CD4-positive, alpha-beta T cell (primary cell): ENCODE measurements around the gene FBXL14. TPM values are rescaled to one million over a fixed set of nuclear protein-coding genes. Genes with fewer than 3 reads are reported as not detected.

ENCODE experiments used
- ATAC-seq: fragments of 200-7000 bp; cut with Tn5 transposase; one replicate; pipeline ENCODE4 v1.10.0; 2022; ENCODE audit warnings: mild to moderate bottlenecking; ENCODE audit not compliant: poor library complexity
- CTCF ChIA-PET: fragments of 350-600 bp; sonication (Branson Sonifier 250); formaldehyde crosslinking; loops from one replicate; lab custom pipeline; 2021; ENCODE audit warnings: antibody characterized with exemption, inconsistent platforms; lab: Charles Lee
- POLR2A ChIA-PET: fragments of 350-600 bp; sonication (Branson Sonifier 250); formaldehyde crosslinking; loops from one replicate; lab custom pipeline; 2021; ENCODE audit warnings: antibody characterized with exemption, inconsistent platforms; lab: Charles Lee
- DNase-seq, 14 experiments: peaks; one replicate each; pipeline ENCODE4 v3.0.0-alpha.2; 2013 to 2020; ENCODE audit warnings: mixed read lengths in 2 of 14
- H3K27ac ChIP-seq, 2 donors: one replicate each; pipeline versions ENCODE4 v1.5.1 to v1.7.0; 2013; ENCODE audit warnings: low read length in 2 of 2, low read depth in 1 of 2, mild to moderate bottlenecking in 1 of 2
- H3K27me3 ChIP-seq, 2 experiments: 1 replicate in 1 of 2; 2 replicates in 1 of 2; pipeline versions ENCODE4 v1.6.1 to v1.7.0; 2013; ENCODE audit warnings: low read length in 2 of 2, control low read depth in 1 of 2, mild to moderate bottlenecking in 1 of 2, moderate library complexity in 1 of 2; ENCODE audit not compliant: insufficient read depth in 2 of 2, control insufficient read depth in 1 of 2
- H3K36me3 ChIP-seq: one replicate; pipeline ENCODE4 v1.6.1; 2013; ENCODE audit warnings: low read length, control low read depth; ENCODE audit not compliant: insufficient read depth
- H3K4me1 ChIP-seq: one replicate; pipeline ENCODE4 v1.6.1; 2013; ENCODE audit warnings: low read length, control low read depth; ENCODE audit not compliant: insufficient read depth
- H3K4me3 ChIP-seq: one replicate; pipeline ENCODE4 v1.5.1; 2013; ENCODE audit warnings: mild to moderate bottlenecking, low read length, moderate library complexity
- H3K9me3 ChIP-seq, 2 experiments: 1 replicate in 1 of 2; 2 replicates in 1 of 2; pipeline versions ENCODE4 v1.6.1 to v1.7.0; 2013; ENCODE audit warnings: low read length in 2 of 2, mild to moderate bottlenecking in 2 of 2, control low read depth in 1 of 2, moderate library complexity in 1 of 2; ENCODE audit not compliant: control insufficient read depth in 1 of 2, insufficient read depth in 1 of 2
- H3K27ac Mint-ChIP-seq: one replicate; pipeline ENCODE4 v1.8.0; 2020; ENCODE audit warnings: mixed read lengths
- H3K27me3 Mint-ChIP-seq: one replicate; pipeline ENCODE4 v1.8.0; 2021; ENCODE audit warnings: mixed read lengths
- H3K36me3 Mint-ChIP-seq: one replicate; pipeline ENCODE4 v1.8.0; 2021; ENCODE audit warnings: low read depth, mixed read lengths
- H3K4me1 Mint-ChIP-seq: one replicate; pipeline ENCODE4 v1.8.0; 2021; ENCODE audit warnings: low read depth, mixed read lengths
- H3K4me3 Mint-ChIP-seq: one replicate; pipeline ENCODE4 v1.8.0; 2020; ENCODE audit warnings: mild to moderate bottlenecking, mixed read lengths
- H3K9me3 Mint-ChIP-seq: one replicate; pipeline ENCODE4 v1.8.0; 2020; ENCODE audit warnings: mixed read lengths
- CTCF ChIP-seq: fragments of 200-600 bp; IDR thresholded peaks from one replicate; pipeline ENCODE4 v1.8.0; 2022; ENCODE audit warnings: antibody characterized with exemption, mild to moderate bottlenecking
- intact Hi-C, 2 experiments: fragments of 100-400 bp; cut with DNase I in 1 of 2; cut with micrococcal nuclease in 1 of 2; formaldehyde crosslinking; loops; one replicate each; pipeline versions ENCODE4 v1.15.1 to v1.9.0; 2023 to 2025; cut with DNase I, micrococcal nuclease
- total RNA-seq, 174 experiments: library from RNA in 2 of 174; stranded (reverse) in 2 of 174; gene quantifications; one replicate each; pipeline ENCODE4 v1.2.3 and lab custom pipeline; 2021 to 2026

FBXL14 gene
- total RNA-seq, 2 experiments from 2014 or later = 32.3 to 33.6 TPM

- no peak overlapping the region for H3K4me3 Mint-ChIP-seq
- Histone ChIP-seq H3K4me3 (no peak overlapping the region), H3K9me3 (no peaks in the 10 kb centered on the region), H3K27ac (no peak overlapping the region), H3K36me3 (no peaks in the 10 kb centered on the region), H3K27me3 (peaks cover 34 to 53% of the 10 kb centered on the region in 2 experiments), H3K4me1 (peaks cover 10% of the 10 kb centered on the region)
- POLR2A ChIA-PET = no interaction called here
- no peak overlapping the region for H3K27ac Mint-ChIP-seq
- peaks cover 69% of the 10 kb centered on the region for H3K27me3 Mint-ChIP-seq
- no peaks in the 10 kb centered on the region for H3K36me3 Mint-ChIP-seq
- DNase-seq (no peak), ATAC-seq (no peak)
- CTCF ChIA-PET = no interaction called here
- no peaks in the 10 kb centered on the region for H3K9me3 Mint-ChIP-seq
- TF ChIP-seq CTCF = no peak
- intact Hi-C loops = no loop called here
- H3K4me1 Mint-ChIP-seq = no peaks in the 10 kb centered on the region
Measured at GRCh38 chr12:1539135-1539534, 55.2 kb downstream of the FBXL14 start.

DNA sequence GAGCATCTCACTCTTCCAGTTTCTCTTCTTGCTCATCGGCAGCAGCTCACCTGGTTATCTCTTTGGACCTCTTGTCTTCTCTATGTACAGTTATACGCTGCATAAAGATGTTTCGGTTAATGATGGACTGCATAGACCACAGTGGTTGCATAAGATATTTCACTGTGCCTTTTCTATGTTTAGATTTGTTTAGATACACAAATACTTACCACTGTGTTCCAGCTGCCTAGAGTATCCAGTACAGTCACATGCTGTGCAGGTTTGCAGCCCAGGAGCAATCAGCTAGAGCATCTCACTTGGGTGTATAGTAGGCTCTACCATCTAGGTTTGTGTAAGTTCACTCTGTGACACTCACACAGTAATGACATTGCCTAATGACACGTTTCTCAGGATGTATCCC, 57.6 kb downstream of the FBXL14 start:
- intact Hi-C loops = no loop called here
- no peak for DNase-seq
- Mint-ChIP-seq H3K27me3 (peaks cover 77% of the 10 kb centered on the region), H3K4me1 (peaks cover 23% of the 10 kb centered on the region), H3K4me3 (no peak overlapping the region), H3K36me3 (no peaks in the 10 kb centered on the region), H3K27ac (no peak overlapping the region), H3K9me3 (no peaks in the 10 kb centered on the region)
- no peak for TF ChIP-seq CTCF
- Histone ChIP-seq H3K27ac (no peak overlapping the region), H3K36me3 (no peaks in the 10 kb centered on the region), H3K9me3 (peaks cover 0 to 3% of the 10 kb centered on the region in 2 experiments), H3K4me1 (peaks cover 32% of the 10 kb centered on the region), H3K4me3 (no peak overlapping the region), H3K27me3 (peaks cover 49 to 74% of the 10 kb centered on the region in 2 experiments)
- POLR2A ChIA-PET = no interaction called here
- CTCF ChIA-PET = interaction anchor here (1.1 kb wide), 1 partner anchor 47 kb away, joined by 3 read pairs; no protein-coding TSS in a partner anchor
- no peak for ATAC-seq

- no peak overlapping the region for H3K4me3 Mint-ChIP-seq
- CTCF ChIA-PET = interaction anchor here (1.3 kb wide), 1 partner anchor 55 kb away, joined by 3 read pairs; no protein-coding TSS in a partner anchor
- no peak overlapping the region for H3K27ac ChIP-seq
Measured at GRCh38 chr12:1534748-1535147, 59.6 kb downstream of the FBXL14 start.

More at GRCh38 chr12:1534748-1535147, 59.6 kb downstream of the FBXL14 start:
- Mint-ChIP-seq H3K36me3 (no peaks in the 10 kb centered on the region), H3K27ac (no peak overlapping the region), H3K27me3 (peaks cover 71% of the 10 kb centered on the region), H3K9me3 (no peaks in the 10 kb centered on the region), H3K4me1 (peaks cover 23% of the 10 kb centered on the region)
- ATAC-seq (no peak), DNase-seq (no peak)
- POLR2A ChIA-PET = interaction anchor here (0.6 kb wide), 1 partner anchor 118 kb away, joined by 3 read pairs; no protein-coding TSS in a partner anchor
- no peak overlapping the region for H3K4me3 ChIP-seq
- H3K27me3 ChIP-seq = peaks cover 54 to 85% of the 10 kb centered on the region in 2 experiments
- intact Hi-C loops = no loop called here
- H3K36me3 ChIP-seq = no peaks in the 10 kb centered on the region
- peaks cover 0 to 11% of the 10 kb centered on the region in 2 experiments for H3K9me3 ChIP-seq
- TF ChIP-seq CTCF = no peak
- peaks cover 43% of the 10 kb centered on the region for H3K4me1 ChIP-seq
